ENCODE results near the gene LIPK.
"Not testable (repeated sequence)": the region's sequence is repeated elsewhere in the genome, so short reads cannot be mapped to it uniquely, and the experiment has no call there.

Gene LIPK

DNA sequence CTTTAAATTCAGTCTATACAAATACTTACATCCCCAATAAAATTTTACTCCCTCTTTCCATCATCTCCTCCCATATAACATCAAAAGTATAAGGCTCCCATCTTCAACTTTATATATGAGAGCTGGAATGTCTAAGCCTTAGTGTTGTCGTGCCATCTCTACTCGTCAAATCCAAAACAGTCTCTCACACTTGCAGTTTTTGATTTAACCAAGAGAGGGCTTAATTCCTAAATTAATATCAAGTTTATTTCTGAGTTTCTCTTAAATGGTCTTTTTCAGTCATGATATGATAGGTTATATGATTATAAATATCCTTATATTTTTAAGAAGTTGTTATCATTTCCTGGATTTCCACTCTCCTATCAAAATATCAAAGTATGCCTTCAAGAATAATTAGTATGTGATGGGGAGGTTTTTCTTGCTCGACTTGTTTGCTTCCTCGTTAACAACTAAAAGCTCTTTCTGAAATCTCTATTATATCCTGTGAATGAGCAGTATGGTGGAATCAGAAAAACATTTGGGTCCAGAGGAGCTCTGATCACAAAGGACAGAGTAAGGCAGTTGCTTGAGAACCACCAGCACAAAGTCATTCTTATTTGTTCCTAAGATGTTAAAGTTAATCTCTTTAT lies 12.5 kb upstream of the LIPK start:
- no peak for DNase-seq (ENCODE audit: low read depth, low spot score)
- no peak overlapping the region for H3K27ac ChIP-seq
- H3K9ac ChIP-seq (ENCODE audit: insufficient read length) = no peak overlapping the region
- no peak overlapping the region for H3K4me3 ChIP-seq
- no peaks in the 10 kb centered on the region for H3K9me3 ChIP-seq (ENCODE audit: low read depth, low read length)
- H3K36me3 ChIP-seq (ENCODE audit: insufficient read depth, low read length) = no peaks in the 10 kb centered on the region
- TF ChIP-seq FOXP2 (optimal IDR thresholded peaks at IDR 0.05; ENCODE audit: control extremely low read depth, extremely low read length, insufficient read depth) = no peak
- no peak for TF ChIP-seq POLR2AphosphoS5 (IDR thresholded peaks at IDR 0.05; ENCODE audit: borderline replicate concordance, low read depth, low read length)
- TF ChIP-seq EZH2 (IDR thresholded peaks at IDR 0.05) = no peak

- DNase-seq (ENCODE audit: low read depth, low spot score) = no peak
- no peak overlapping the region for H3K27ac ChIP-seq
- no peak for TF ChIP-seq POLR2AphosphoS5 (IDR thresholded peaks at IDR 0.05; ENCODE audit: borderline replicate concordance, low read depth, low read length)
- TF ChIP-seq EZH2 (IDR thresholded peaks at IDR 0.05) = no peak
- TF ChIP-seq FOXP2 (optimal IDR thresholded peaks at IDR 0.05; ENCODE audit: control extremely low read depth, extremely low read length, insufficient read depth) = no peak
These were observed 3.0 kb upstream of the LIPK start for GRCh38 chr10:88702848-88703597.

GRCh38 chr10:88707429-88708155 lies 1.5 kb downstream of the LIPK start:
- H3K27ac ChIP-seq = no peak overlapping the region
- no peaks in the 10 kb centered on the region for H3K36me3 ChIP-seq (ENCODE audit: insufficient read depth, low read length)
- TF ChIP-seq POLR2AphosphoS5 (IDR thresholded peaks at IDR 0.05; ENCODE audit: borderline replicate concordance, low read depth, low read length) = no peak
- TF ChIP-seq FOXP2 (optimal IDR thresholded peaks at IDR 0.05; ENCODE audit: control extremely low read depth, extremely low read length, insufficient read depth) = no peak
- H3K9ac ChIP-seq (ENCODE audit: insufficient read length) = no peak overlapping the region
- no peak for DNase-seq (ENCODE audit: low read depth, low spot score)
- no peak overlapping the region for H3K4me3 ChIP-seq
- no peaks in the 10 kb centered on the region for H3K9me3 ChIP-seq (ENCODE audit: low read depth, low read length)

More at GRCh38 chr10:88702848-88703597, 3.0 kb upstream of the LIPK start:
- Histone ChIP-seq H3K9ac (ENCODE audit: insufficient read length) (no peak overlapping the region), H3K36me3 (ENCODE audit: insufficient read depth, low read length) (no peaks in the 10 kb centered on the region), H3K4me3 (no peak overlapping the region), H3K9me3 (ENCODE audit: low read depth, low read length) (no peaks in the 10 kb centered on the region)

DNA sequence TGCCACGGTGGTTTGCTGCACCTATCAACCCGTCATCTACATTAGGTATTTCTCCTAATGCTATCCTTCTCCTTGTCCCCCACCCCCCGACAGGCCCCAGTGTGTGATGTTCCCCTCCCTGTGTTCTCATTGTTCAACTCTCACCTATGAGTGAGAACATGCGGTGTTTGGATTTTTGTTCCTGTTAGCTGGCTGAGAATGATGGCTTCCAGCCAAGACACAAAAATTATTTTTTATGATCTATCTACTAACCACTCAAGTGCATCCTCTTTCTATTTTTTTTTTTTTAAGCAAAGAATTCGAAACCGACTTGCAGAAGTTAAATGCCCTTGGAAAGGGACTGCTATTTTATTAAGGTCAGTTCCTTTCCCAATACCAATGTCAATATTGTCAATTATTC lies 3.3 kb downstream of the LIPK start:
- H3K9me3 ChIP-seq (ENCODE audit: low read depth, low read length); H3K9ac ChIP-seq (ENCODE audit: insufficient read length); DNase-seq (ENCODE audit: low read depth, low spot score); H3K27ac ChIP-seq; H3K36me3 ChIP-seq (ENCODE audit: insufficient read depth, low read length); H3K4me3 ChIP-seq: not testable (repeated sequence)

DNA sequence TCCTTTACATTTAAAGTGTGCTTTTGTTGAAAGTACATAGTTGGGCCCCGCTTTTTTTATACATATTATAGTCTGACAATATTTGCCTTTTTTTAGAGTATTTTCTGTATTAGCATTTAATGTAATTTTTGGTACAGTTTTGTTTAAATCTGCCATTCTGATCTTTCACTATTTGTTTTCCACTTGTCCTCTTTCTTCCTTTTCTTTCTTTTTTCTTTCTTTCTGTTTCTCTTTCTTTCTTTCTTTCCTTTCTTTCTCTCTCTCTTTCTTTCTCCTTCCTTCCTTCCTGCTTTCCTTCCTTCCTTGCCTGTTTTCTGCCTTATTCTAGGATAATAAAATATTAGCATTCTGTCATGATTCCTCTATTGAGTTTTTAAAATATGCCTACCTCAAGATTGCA lies 9.5 kb downstream of the LIPK start:
- TF ChIP-seq POLR2AphosphoS5 (IDR thresholded peaks at IDR 0.05; ENCODE audit: borderline replicate concordance, low read depth, low read length) (no peak), FOXP2 (optimal IDR thresholded peaks at IDR 0.05; ENCODE audit: control extremely low read depth, extremely low read length, insufficient read depth) (no peak), EZH2 (IDR thresholded peaks at IDR 0.05) (no peak)
- Histone ChIP-seq H3K27ac (no peak overlapping the region), H3K9me3 (ENCODE audit: low read depth, low read length) (no peaks in the 10 kb centered on the region), H3K4me3 (no peak overlapping the region), H3K9ac (ENCODE audit: insufficient read length) (no peak overlapping the region), H3K36me3 (ENCODE audit: insufficient read depth, low read length) (no peaks in the 10 kb centered on the region)
- no peak for DNase-seq (ENCODE audit: low read depth, low spot score)

DNA sequence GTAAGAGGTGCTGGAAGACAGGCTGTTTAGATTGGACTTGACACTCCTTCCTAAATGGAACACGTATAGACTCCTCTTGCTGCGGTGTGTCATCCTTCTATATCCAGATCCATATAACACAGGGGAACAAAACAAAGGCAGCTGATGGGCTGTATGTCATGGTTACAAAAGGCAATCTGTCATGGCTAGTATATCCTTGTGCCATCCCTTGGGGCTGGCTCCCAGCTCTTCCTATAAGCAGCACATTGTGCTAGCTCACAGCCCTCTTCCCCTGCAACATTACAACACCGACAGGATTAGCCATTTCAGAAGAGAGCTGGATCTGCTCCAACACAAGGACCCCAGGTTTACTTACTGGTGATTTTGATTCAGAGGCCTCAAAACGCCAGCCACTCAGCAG lies 15.3 kb downstream of the LIPK start:
- DNase-seq (ENCODE audit: low read depth, low spot score) = no peak
- no peaks in the 10 kb centered on the region for H3K36me3 ChIP-seq (ENCODE audit: insufficient read depth, low read length)
- no peak overlapping the region for H3K9ac ChIP-seq (ENCODE audit: insufficient read length)
- TF ChIP-seq FOXP2 (optimal IDR thresholded peaks at IDR 0.05; ENCODE audit: control extremely low read depth, extremely low read length, insufficient read depth) (no peak), POLR2AphosphoS5 (IDR thresholded peaks at IDR 0.05; ENCODE audit: borderline replicate concordance, low read depth, low read length) (no peak), EZH2 (IDR thresholded peaks at IDR 0.05) (no peak)
- no peak overlapping the region for H3K27ac ChIP-seq
- no peaks in the 10 kb centered on the region for H3K9me3 ChIP-seq (ENCODE audit: low read depth, low read length)
- no peak overlapping the region for H3K4me3 ChIP-seq

DNA sequence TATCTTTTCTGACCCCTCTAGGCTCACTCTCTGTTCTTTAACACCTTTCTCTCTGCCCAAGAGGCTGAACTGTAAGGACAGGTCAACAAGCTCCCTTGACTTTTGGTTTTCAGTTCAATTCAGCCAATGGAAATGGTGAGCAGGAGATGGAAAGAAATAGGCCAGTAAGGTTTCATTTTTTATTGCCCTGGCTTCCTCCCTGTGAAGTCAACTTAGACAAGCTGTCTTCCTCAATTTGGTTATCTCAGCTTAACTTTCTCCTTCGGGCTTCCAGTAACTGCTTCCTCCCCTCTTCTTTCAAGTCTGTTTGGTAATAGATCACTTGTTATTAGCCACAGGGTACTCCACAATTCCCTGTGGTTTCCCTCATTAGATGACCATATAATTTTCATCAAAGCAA lies 19.7 kb downstream of the LIPK start:
- no peak overlapping the region for H3K4me3 ChIP-seq
- H3K9me3 ChIP-seq (ENCODE audit: low read depth, low read length) = no peaks in the 10 kb centered on the region
- no peak for DNase-seq (ENCODE audit: low read depth, low spot score)
- no peak overlapping the region for H3K27ac ChIP-seq
- TF ChIP-seq POLR2AphosphoS5 (IDR thresholded peaks at IDR 0.05; ENCODE audit: borderline replicate concordance, low read depth, low read length) = no peak
- no peak for TF ChIP-seq EZH2 (IDR thresholded peaks at IDR 0.05)
- TF ChIP-seq FOXP2 (optimal IDR thresholded peaks at IDR 0.05; ENCODE audit: control extremely low read depth, extremely low read length, insufficient read depth) = no peak
- no peaks in the 10 kb centered on the region for H3K36me3 ChIP-seq (ENCODE audit: insufficient read depth, low read length)
- no peak overlapping the region for H3K9ac ChIP-seq (ENCODE audit: insufficient read length)

- H3K9me3 ChIP-seq (ENCODE audit: low read depth, low read length) = no peaks in the 10 kb centered on the region
- H3K4me3 ChIP-seq = no peak overlapping the region
- no peak overlapping the region for H3K9ac ChIP-seq (ENCODE audit: insufficient read length)
- no peak for DNase-seq (ENCODE audit: low read depth, low spot score)
- TF ChIP-seq POLR2AphosphoS5 (IDR thresholded peaks at IDR 0.05; ENCODE audit: borderline replicate concordance, low read depth, low read length) (no peak), FOXP2 (optimal IDR thresholded peaks at IDR 0.05; ENCODE audit: control extremely low read depth, extremely low read length, insufficient read depth) (no peak), EZH2 (IDR thresholded peaks at IDR 0.05) (no peak)
- H3K36me3 ChIP-seq (ENCODE audit: insufficient read depth, low read length) = no peaks in the 10 kb centered on the region
- H3K27ac ChIP-seq = no peak overlapping the region
These were observed 22.2 kb downstream of the LIPK start for GRCh38 chr10:88728107-88728763.
